ENCODE measurements around the gene SH3RF3.

DNA sequence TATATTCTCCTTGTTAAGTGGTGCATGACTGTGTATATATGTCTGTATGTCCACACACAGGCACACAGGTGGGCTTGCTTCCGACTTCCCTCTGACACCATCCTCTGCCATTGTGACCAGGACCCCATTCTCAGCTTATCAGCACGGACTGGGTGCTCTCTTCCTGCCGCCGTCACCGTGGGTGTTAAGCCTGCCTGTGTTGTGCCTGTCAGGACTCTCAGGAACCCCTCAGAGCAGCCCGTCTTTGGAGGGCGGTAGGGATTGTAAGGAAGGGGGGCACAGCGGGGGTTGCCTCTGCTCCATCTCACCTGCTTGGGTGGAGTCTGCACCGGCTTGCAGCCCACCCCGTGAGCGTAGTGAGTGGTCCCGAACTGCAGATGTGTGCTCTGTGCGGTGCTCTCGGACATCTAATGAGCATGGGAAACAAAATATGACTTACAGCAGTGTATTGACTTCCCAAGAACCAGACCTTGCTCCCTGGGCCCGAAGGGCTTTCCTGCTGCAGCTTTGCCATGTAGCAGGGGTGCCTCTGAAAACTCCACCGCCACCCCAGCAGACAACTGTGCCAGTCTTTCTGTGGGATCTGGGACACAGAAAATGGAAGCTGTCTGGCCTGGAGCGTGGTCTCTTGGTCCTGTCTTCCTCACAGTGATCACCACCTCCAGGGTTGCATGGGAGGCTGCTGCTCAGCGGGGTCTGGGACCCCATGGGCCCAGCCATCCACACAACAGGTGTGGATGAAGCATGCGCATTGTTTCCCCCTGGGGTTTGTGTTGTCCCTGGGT, 58.9 kb downstream of the SH3RF3 start:
- TF ChIP-seq POLR2AphosphoS5 (IDR thresholded peaks at IDR 0.05; ENCODE audit: low read depth, low read length) = no peak
- no peak for TF ChIP-seq TAF1 (IDR thresholded peaks at IDR 0.05; ENCODE audit: low read depth, low read length)
- TF ChIP-seq POLR2A (IDR thresholded peaks at IDR 0.05; ENCODE audit: low read depth, low read length) = no peak
- no peak for TF ChIP-seq SPI1 (IDR thresholded peaks at IDR 0.05; ENCODE audit: low read depth, low read length)
- TF ChIP-seq PAX5 (IDR thresholded peaks at IDR 0.05; ENCODE audit: insufficient read depth, low read length, severe bottlenecking) = no peak
